Measurements from ENCODE around the gene OR4D2.

OR4D2 gene

GRCh38 chr17:58217766-58218165, 51.0 kb downstream of the OR4D2 start:
- no peak for DNase-seq

DNA sequence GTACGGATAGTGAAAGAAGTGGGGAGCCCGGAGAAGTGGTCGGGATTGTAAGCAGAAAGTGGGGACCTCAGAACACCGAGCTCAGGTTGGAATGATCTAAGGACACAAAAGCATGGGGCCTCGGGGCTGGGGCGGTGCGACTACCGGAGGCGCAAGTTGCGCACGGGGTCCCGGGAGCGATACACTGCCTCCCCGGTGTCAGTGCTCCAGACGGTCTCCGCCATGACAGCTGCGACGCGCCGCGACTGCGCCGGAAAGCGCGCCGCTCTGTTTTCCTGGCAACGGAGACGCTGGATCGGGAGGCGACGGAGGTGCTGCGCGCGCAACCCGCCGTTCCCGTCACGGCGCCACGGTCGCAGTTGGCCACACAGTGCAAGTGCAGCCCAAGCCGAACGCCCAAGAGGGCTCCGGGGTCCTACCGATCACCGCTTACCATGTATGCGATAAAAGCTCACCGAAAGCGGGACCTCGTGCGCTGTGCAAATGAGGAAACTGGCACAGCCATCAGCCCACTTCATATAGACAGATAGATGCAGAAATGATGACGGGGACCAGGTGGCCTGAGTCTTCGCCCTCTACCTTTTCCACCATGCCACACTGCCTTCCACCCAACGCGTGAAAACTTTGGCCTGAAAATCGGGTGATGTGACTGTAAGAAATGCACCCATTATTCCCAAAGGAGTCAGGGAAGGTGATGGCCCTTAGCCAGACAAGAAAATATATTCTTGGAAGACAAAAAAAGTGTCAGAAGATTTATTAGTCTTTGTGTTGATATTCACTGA, 52.4 kb downstream of the OR4D2 start, which contains the start of gene MKS1:
MKS1 (minus strand) TSS at position 249 of the 782 bp plus-strand sequence; CDS start at position 224, 25 bp downstream.
- peak; percentile 97 for DNase-seq

DNA sequence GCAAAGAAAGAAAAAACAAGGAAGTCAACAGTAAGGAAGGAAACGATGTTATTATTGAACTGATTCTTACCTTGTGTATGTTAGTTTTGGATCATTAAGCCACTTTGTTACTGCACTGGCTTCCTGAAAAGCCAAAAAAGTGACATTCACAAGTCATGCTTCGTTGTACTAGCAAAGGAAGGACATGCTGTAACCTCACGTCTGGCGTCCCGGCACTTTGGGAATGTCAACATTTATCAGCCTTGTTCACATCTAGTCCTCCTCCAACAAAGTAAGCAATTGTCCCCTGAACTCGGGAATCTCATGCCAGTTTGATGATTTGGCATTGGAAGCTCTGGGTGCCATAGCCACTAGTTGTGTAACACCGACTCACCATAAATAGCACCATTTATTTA, 53.0 kb downstream of the OR4D2 start:
- DNase-seq = no peak

Measured in suppressor macrophage treated with lipopolysaccharide for 4 hours (primary cell).